Peyer's patch (tissue), 4 donors: Measurements from ENCODE around the gene EP400. TPM values are rescaled to one million over a fixed set of nuclear protein-coding genes. Genes with fewer than 3 reads are reported as not detected.
A peak's percentile ranks its signal among the peaks of the same experiment; 100 is the strongest.
"Not testable (repeated sequence)": the region's sequence is repeated elsewhere in the genome, so short reads cannot be mapped to it uniquely, and the experiment has no call there.

Experiments
- DNase-seq, 3 donors: peaks; one replicate each; pipeline ENCODE4 v3.0.0-alpha.2; 2017 to 2019
- H3K27ac ChIP-seq, 4 donors: fragments of 200-600 bp; sonication (generic); one replicate each; pipeline ENCODE4 v1.5.1; 2016 to 2019
- H3K27me3 ChIP-seq, 2 donors: fragments of 200-600 bp; sonication (generic); one replicate each; pipeline ENCODE4 v1.5.1; 2019
- H3K36me3 ChIP-seq, 3 donors: fragments of 200-600 bp; sonication (generic); one replicate each; pipeline ENCODE4 v1.5.1; 2016 to 2019
- H3K4me1 ChIP-seq, 4 donors: fragments of 200-600 bp; sonication (generic); one replicate each; pipeline ENCODE4 v1.5.1; 2016 to 2019
- H3K4me3 ChIP-seq, 4 donors: fragments of 200-600 bp; sonication (generic); 1 replicate in 3 of 4; 2 replicates in 1 of 4; pipeline ENCODE4 v1.5.1; 2016 to 2019; ENCODE audit warnings: mild to moderate bottlenecking in 1 of 4
- H3K9me3 ChIP-seq, 4 donors: fragments of 200-600 bp; sonication (generic); one replicate each; pipeline ENCODE4 v1.5.1; 2016 to 2019; ENCODE audit warnings: mild to moderate bottlenecking in 1 of 4
- POLR2A ChIP-seq, 2 donors: fragments of 450-650 bp; IDR thresholded peaks; one replicate each; pipeline ENCODE4 v1.5.1; 2017; ENCODE audit warnings: antibody characterized with exemption in 2 of 2, mild to moderate bottlenecking in 2 of 2, moderate library complexity in 2 of 2
- total RNA-seq, 4 donors: library from RNA; depleted of rRNA; stranded (reverse); fragments of >200 nt; gene quantifications; one replicate each; pipeline ENCODE4 v1.1.0, GENCODE V29; 2016
- TF ChIP-seq, protein P1 (sequence below), 6 experiments: fragments of 450-650 bp in 4 of 6; fragments of 200-600 bp in 2 of 6; sonication (generic) in 1 of 6; IDR thresholded peaks; one replicate each; pipeline ENCODE4 v1.5.1; 2017 to 2019; ENCODE audit warnings: antibody characterized with exemption in 6 of 6, mild to moderate bottlenecking in 3 of 6, moderate library complexity in 1 of 6

The EP400 gene
- total RNA-seq, 4 donors from 2014 or later = 22.1 to 60.2 (median 49.2) TPM

DNA sequence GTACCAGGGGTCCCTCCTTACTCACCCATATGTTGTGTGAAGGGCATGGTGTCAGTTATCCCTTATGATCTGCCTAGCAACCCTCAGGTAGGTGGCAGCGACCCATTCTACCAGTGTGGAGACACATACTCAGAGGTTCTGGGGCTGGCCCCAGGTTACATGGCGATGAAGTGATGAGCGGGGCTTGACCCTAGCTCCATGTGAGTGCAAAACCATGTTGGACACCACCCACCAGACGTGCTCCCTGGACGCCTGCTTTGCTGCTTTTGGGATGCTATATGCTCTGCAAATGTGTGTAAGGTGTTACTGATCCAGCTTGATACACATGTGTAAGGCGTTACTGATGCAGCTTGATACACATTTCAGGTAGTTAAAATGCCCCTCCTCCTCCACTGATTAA is 33.3 kb downstream of the EP400 start:
- Histone ChIP-seq H3K36me3 (peaks cover 0 to 81% (median 0%) of the 10 kb centered on the region in 3 donors), H3K27ac (no peak overlapping the region), H3K4me1 (no peaks in the 10 kb centered on the region), H3K9me3 (no peaks in the 10 kb centered on the region), H3K27me3 (no peaks in the 10 kb centered on the region), H3K4me3 (no peak overlapping the region)
- TF ChIP-seq, protein P1, sequence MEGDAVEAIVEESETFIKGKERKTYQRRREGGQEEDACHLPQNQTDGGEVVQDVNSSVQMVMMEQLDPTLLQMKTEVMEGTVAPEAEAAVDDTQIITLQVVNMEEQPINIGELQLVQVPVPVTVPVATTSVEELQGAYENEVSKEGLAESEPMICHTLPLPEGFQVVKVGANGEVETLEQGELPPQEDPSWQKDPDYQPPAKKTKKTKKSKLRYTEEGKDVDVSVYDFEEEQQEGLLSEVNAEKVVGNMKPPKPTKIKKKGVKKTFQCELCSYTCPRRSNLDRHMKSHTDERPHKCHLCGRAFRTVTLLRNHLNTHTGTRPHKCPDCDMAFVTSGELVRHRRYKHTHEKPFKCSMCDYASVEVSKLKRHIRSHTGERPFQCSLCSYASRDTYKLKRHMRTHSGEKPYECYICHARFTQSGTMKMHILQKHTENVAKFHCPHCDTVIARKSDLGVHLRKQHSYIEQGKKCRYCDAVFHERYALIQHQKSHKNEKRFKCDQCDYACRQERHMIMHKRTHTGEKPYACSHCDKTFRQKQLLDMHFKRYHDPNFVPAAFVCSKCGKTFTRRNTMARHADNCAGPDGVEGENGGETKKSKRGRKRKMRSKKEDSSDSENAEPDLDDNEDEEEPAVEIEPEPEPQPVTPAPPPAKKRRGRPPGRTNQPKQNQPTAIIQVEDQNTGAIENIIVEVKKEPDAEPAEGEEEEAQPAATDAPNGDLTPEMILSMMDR (IDR thresholded peaks at IDR 0.05) = no peak
- TF ChIP-seq POLR2A (IDR thresholded peaks at IDR 0.05) = no peak
- peak in 1 of 3 donors; percentile 29 for DNase-seq

DNA sequence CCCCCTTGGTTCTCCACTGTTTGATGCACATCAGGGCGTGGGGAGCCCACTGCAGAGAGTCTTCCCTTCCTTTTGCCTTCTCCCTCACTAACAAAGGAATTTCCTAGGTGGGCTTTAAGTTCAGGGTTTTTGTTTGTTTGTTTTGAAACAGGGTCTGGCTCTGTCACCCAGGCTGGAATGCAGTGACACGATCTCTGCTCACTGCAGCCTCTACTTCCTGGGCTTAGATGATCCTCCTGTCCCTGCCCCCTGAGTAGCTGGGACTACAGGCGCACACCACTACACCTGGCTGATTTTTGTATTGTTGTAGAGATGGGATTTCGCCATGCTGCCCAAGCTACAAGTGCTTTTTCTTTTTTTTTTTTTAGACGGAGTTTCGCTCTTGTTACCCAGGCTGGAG is 33.8 kb downstream of the EP400 start:
- Histone ChIP-seq H3K27ac (no peak overlapping the region), H3K9me3 (no peaks in the 10 kb centered on the region), H3K4me3 (no peak overlapping the region), H3K27me3 (no peaks in the 10 kb centered on the region), H3K36me3 (peaks cover 0 to 86% (median 0%) of the 10 kb centered on the region in 3 donors), H3K4me1 (no peaks in the 10 kb centered on the region)
- no peak for TF ChIP-seq POLR2A (IDR thresholded peaks at IDR 0.05)
- TF ChIP-seq, protein P1 (IDR thresholded peaks at IDR 0.05) = no peak
- DNase-seq = no peak

DNA sequence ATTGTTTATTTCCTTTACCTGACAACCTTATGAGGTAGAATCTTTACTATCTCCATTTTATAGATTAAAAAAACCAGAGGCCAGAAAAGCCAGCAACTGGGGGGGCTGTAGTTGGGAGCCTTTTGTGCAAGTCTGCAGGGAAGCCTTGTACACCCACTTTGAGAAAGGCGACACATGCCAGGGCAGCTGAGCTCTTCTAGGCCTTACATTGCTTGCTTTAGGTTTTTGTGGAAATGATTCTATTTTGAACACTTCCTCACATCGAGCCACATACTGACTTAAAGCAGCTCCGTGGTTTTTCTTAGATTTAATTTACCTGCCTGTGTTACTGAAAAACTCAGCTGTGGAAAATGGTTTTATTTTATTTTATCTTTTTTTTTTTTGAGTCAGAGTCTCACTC is 34.6 kb downstream of the EP400 start:
- no peak overlapping the region for H3K4me3 ChIP-seq
- no peaks in the 10 kb centered on the region for H3K27me3 ChIP-seq
- TF ChIP-seq POLR2A (IDR thresholded peaks at IDR 0.05) = no peak
- TF ChIP-seq, protein P1 (IDR thresholded peaks at IDR 0.05) = no peak
- no peak overlapping the region for H3K27ac ChIP-seq
- peaks cover 0 to 94% (median 0%) of the 10 kb centered on the region in 3 donors for H3K36me3 ChIP-seq
- no peaks in the 10 kb centered on the region for H3K9me3 ChIP-seq
- H3K4me1 ChIP-seq = no peaks in the 10 kb centered on the region
- DNase-seq = no peak

DNA sequence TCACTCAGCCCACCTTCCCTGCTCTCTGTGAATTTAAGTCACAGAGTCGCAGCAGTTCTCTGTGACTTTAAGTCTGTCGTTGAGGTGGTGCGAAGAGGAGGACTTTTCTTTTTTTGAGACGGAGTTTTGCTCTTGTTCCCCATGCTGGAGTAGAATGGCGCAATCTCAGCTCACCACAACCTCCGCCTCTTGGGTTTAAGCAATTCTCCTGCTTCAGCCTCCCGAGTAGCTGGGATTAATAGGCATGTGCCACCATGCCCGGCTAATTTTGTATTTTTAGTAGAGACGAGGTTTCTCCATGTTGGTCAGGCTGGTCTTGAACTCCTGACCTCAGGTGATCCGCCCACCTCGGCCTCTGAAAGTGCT is 35.8 kb downstream of the EP400 start:
- not testable (repeated sequence) for H3K4me3 ChIP-seq, H3K9me3 ChIP-seq, H3K4me1 ChIP-seq, H3K27me3 ChIP-seq, H3K27ac ChIP-seq
- peaks cover 0 to 95% (median 0%) of the 10 kb centered on the region in 3 donors for H3K36me3 ChIP-seq
- peak in 1 of 3 donors; percentile 46 for DNase-seq

DNA sequence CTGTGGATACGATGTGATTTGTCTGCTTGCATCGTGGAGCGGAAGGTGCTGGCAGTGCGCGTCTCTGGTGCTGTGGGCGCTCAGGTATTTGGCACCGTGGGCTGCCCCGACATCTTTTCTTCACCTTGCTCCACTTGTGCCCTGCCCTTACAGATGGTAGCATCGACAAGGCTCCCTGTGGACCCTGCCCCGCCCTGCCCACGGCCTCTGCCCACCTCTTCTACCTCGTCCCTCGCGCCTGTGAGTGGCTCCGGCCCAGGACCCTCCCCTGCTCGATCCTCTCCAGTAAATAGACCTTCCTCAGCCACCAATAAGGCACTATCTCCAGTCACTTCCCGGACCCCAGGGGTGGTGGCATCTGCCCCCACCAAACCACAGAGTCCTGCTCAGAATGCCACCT is 36.6 kb downstream of the EP400 start:
- Histone ChIP-seq H3K36me3 (peaks cover 0 to 95% (median 0%) of the 10 kb centered on the region in 3 donors), H3K4me3 (no peak overlapping the region)

DNA sequence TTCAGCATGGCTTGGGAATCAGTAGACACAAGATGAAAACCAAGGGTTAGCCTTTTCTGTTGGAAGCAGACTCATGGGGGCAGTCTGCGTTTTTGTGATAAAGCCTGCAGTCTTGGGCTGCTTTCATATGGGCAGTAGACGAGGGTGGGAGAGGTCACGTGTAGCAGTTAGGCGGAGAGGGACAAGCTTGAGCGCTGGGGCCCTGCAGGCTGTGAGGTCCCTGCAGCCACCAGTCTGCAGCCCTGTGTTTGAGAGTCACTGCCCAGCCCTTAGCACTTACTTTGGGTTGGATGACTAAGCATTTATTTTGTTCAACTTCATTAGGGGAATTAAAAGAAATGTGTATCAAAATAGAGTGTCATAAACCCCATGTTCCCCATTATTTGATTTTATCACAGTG is 37.2 kb downstream of the EP400 start:
- no peak overlapping the region for H3K4me3 ChIP-seq
- DNase-seq = no peak
- H3K36me3 ChIP-seq = peaks cover 0 to 95% (median 0%) of the 10 kb centered on the region in 3 donors

More for the DNA sequence above, 36.6 kb downstream of the EP400 start:
- no peaks in the 10 kb centered on the region for H3K27me3 ChIP-seq
- H3K27ac ChIP-seq = no peak overlapping the region
- no peaks in the 10 kb centered on the region for H3K4me1 ChIP-seq
- H3K9me3 ChIP-seq = no peaks in the 10 kb centered on the region
- DNase-seq = peak in 1 of 3 donors; percentile 28
- no peak for TF ChIP-seq POLR2A (IDR thresholded peaks at IDR 0.05)

More for the DNA sequence above, 37.2 kb downstream of the EP400 start:
- H3K27ac ChIP-seq = no peak overlapping the region
- TF ChIP-seq POLR2A (IDR thresholded peaks at IDR 0.05) = no peak
- TF ChIP-seq, protein P1 (IDR thresholded peaks at IDR 0.05) = no peak
- H3K4me1 ChIP-seq = no peaks in the 10 kb centered on the region
- H3K9me3 ChIP-seq = no peaks in the 10 kb centered on the region
- H3K27me3 ChIP-seq = no peaks in the 10 kb centered on the region
